GM19328 (cell line): Measurements from ENCODE around the gene CUTA.

Source experiments
- ATAC-seq: cut with Tn5 transposase; IDR thresholded peaks from one replicate; pipeline ENCODE4 v1.9.1; 2021; ENCODE audit warnings: mild to moderate bottlenecking, moderate library complexity; ENCODE audit not compliant: unreplicated experiment

The CUTA gene, protein sequence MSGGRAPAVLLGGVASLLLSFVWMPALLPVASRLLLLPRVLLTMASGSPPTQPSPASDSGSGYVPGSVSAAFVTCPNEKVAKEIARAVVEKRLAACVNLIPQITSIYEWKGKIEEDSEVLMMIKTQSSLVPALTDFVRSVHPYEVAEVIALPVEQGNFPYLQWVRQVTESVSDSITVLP

DNA sequence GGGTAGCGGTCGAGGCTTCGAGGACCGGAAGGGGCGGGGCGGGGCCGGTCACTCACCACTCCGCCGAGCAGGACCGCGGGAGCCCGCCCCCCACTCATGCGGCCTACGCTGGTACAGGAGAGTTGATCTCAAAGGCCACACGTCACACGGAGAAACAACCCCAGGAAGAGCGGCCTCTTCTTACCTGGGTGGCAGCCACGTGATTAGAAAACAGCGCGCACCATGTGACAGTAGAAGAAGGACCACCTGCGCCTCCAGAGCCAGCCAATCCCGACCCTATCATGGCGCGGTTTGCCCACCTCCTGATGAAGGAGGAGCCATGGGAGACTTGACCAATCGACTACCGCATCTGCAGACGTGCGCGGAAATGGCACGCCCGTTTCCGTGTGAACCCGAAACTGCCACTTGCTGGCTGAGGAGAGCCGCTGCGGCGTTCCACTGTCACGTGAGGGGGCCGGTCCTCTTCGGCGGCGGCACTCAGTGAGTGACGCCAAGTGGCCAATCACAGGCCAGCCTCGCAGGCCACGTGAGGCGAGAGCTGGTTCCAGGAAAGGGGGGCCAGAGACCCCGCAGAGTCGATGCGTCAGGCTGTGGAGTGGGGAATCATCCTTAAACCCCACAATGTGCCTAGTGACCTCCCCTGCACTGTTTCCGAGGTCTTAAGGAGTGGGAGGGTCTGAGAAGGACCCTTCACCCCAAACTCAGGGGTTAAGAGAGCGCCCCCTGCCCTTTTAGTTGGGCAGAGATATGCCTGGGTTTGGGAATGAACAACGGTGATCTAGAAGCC is at the start of gene CUTA:
TSS of gene CUTA (minus strand) at position 205 of the 787 bp plus-strand sequence. CDS start at position 98, 107 bp downstream.
- peak; percentile 86 for ATAC-seq

DNA sequence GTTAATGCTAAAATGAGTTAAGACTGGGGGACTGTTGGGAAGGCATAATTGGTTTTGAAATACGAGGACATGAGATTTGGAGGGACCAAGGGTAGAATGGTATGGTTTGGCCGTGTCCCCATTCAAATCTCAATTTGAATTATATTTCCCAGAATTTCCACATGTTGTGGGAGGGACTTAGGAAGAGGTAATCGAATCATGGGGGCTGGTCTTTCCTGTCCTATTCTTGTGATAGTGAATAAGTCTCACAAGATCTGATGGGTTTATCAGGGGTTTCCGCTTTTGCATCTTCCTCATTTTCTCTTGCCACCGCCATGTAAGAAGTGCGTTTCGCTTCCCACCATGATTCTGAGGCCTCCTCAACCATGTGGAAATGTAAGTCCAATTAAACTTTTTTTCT is 49.2 kb upstream of the CUTA start:
- no peak for ATAC-seq

DNA sequence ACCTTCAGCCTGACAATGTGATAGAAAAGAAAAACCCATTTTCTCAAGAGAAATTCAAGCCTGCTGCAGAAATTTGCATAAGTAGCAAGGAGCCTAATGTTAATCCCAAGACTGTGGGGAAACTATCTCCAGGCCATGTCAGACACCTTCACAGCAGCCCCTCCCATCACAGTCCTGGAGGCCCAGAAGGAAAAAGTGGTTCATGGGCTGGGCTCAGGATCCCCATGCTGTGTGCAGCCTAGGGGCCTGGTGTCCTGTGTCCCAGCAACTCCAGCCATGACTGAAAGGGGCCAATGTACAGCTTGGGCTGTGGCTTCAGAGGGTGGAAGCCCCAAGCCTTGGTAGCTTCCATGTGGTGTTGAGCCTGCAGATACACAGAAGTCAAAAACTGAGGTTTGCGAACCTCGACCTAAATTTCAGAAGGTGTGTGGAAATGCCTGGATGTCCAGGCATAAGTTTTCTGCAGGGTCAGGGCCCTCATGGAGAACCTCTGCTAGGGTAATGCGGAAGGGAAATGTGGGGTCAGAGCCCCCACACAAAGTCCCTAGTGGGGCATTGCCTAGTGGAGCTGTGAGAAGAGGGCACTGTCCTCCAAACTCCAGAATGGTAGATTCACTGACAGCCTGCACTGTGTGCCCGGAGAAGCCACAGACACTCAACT is 48.3 kb upstream of the CUTA start:
- no peak for ATAC-seq

DNA sequence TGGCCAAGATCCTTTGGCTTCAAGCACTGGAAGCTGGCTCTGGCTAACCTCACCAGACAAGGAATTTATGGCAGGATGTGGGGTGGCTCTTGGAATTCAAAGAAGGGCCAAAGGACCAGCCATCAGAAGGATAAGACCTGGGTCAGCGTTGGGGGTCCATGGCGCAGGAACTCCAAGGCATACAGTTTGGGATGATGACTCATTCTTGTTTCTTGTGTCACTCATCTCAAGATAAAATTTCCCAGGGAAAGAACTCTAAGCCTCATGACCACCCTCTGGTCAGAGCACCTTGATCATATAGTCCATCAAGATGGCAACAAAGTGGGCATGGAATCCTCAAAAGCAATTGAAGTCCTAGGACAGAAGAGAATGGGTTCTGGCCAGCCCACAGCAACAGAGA is 41.3 kb upstream of the CUTA start:
- no peak for ATAC-seq

DNA sequence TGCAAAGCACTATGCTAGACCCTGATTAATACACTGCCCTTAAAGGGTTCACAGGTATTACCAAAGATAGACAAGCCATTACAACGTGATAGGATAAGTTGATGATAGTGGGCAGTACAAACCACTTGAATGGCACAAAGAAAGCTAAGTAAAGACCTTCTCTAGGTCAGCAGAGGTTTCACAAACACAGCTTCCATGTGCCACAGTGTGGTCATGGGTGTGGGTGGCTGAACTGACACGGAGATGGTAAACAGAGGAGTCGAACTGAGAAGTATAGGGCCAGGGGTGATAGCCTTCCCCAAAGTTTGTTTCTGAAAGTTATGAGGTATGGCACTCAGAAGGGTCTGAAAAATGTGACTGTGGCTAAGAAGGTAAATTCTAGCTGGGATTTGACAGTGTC is 40.8 kb upstream of the CUTA start:
- no peak for ATAC-seq

DNA sequence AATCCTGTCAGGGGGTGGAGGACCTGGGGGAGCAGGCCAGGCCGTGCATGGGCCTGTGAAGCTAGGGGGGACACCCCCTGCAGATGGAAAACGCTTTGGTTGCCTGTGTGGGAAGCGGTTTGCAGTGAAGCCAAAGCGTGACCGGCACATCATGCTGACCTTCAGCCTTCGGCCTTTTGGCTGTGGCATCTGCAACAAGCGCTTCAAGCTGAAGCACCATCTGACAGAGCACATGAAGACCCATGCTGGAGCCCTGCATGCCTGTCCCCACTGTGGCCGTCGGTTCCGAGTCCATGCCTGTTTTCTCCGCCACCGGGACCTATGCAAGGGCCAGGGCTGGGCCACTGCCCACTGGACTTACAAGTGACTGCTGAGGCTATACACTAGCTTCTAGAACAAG is 38.2 kb upstream of the CUTA start:
- no peak for ATAC-seq

DNA sequence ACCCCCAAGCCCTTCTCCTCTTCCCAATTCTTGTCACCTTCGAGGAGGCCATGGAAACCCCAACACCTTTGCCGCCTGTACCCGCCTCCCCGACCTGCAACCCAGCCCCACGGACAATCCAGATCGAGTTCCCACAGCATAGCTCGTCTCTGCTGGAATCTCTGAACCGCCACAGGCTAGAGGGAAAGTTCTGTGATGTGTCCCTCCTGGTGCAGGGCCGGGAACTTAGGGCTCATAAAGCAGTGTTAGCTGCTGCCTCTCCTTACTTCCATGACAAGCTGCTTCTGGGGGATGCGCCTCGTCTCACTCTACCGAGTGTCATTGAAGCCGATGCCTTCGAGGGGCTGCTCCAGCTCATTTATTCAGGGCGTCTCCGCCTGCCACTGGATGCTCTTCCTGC is 37.1 kb upstream of the CUTA start:
- no peak for ATAC-seq

DNA sequence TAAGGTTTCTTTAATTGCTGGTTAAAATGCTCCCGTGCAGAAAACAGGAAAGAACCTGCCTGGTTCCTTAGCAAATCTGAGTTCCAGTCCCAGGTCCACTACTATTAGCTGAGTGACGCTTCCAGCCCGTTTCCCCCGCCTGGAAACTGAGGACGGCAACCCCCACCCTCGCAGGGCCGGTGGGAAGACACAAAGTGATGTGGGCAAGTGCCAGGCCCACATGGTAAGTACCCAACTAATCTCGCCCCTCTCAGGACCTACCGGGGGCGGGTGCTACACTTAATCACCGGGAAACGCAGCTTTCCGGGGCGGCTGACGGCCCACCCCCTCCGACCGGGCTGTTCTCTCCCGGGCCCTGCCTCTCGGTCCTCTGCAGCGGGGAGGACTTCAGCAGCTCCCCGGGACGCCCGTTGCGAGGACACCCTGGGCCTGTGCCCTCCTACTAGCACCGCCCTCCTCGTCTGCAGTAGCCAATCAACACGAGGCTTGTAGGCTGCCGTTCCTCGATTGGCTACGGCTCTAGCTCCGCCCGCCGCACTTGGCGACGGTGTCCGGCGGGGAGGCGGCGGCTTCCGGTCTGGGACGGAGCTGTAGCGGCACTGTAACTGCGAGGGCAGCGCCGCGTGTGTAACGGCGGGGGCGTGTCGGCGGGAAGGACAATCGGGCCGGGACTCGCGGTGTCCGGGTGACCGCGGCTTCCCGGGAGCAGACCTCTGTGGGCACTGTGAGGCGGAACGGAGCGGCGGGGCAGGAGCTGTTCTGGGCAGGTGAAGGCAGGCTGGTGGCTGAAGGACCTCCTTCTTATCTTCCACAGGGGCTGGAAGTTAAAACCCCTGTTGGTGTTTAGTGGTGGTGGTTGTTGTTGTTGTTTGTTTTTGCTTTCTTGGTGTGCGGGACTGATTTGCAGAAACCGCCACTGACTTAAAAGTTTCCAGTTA is 36.4 kb upstream of the CUTA start, which contains the start of gene ZBTB9:
TSS of gene ZBTB9 (plus strand) at position 568 of the 938 bp plus-strand sequence. CDS start 525 bp downstream, outside the sequence.
- peak; percentile 99 for ATAC-seq

DNA sequence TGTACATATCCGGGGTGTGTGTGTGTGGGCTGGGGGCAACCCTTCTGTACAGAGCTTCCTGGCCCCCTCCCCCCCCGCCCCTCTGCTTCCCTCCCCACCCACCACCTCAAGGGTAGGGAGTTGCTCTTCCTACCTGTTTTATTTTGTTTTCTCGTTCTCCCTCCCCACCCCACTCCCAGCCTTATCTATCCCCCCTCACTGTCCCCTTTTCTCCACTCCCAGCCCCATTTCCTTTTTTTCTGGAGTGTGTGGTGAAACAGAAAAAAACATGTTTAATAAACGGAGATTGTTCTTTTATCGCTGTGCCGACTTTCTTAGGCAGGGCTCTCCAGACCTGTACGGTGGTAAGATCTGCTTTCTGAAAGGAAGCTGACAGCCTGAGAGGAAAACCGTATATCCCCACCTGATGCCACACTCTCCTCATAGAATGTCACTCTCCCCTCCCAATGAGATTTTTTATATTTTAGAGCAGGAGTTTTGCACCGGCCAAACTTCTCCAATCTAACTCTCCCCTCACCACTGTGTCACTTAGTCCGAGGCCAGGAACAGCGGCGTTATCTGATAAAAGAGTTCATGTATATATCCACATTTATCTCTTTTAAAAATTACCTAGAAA is 35.6 kb upstream of the CUTA start:
- ATAC-seq: no peak

DNA sequence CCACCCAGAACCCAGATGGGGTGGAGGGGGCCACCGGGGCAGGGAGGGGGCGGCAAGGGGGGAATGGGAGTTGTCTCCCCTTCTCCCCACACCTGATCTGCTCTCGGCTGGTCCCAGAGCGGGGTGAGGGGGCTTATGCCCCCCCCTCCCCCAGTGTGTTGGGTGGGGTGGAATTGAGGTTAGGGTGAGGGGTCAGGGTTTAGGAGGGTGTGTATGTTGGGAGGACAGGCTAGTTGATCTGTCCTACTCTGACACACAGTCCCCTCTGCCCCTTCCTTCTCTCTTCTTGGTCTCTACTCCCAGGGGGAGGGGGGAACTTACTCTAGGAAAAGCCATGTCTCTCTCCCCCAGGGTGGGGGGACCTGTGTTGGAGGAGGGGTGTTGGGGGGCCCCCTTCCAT is 34.6 kb upstream of the CUTA start:
- ATAC-seq: no peak

DNA sequence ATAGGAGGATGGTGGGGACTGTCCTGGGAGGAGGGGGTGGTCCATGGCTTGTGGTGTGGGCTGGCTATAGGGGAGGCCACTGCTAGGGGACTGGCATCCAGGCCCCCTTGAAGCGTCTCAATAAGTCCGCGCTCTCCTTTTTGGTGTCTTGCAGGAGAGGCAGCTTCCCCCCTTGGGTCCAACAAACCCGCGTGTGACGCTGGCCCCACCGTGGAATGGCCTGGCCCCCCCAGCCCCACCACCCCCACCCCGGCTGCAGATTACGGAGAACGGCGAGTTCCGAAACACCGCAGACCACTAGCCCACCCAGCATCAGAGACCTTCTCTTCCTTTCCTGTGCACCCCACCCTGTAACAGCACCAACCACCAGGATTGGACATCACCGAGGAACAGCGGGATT is 33.7 kb upstream of the CUTA start:
- ATAC-seq: no peak

DNA sequence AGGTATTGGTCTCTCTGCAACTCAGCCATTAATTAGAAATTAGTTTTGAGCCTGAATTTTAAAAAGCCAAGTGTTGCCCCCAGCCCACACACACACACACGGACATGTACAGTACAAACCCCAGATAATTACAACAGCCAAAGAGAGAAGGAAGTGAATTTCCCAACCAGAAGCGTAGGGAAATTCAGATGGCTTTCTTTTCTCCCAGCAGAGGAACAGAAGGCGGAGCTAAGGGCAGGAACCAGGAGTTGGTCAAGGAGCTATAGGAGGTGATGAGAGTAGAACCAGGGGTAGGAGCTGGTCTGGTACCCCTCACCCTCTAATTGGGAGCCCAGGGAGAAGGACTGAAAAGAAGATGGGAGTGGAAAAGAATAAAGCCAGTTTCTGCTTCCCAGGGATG is 32.5 kb upstream of the CUTA start:
- no peak for ATAC-seq

DNA sequence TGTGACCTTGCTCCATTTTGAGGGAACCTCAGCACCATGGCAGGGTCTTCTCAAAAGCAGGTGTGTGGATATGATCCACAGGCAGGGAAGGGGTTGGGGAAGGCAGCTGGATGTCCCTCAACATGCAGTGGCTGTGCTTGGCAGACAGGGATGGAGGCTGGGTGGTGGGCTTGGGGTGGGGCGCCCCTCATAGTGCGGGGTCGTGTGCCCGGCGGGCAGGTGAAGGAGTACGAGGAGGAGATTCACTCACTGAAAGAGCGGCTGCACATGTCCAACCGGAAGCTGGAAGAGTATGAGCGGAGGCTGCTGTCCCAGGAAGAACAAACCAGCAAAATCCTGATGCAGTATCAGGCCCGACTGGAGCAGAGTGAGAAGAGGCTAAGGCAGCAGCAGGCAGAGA is 28.4 kb upstream of the CUTA start:
- ATAC-seq: no peak

DNA sequence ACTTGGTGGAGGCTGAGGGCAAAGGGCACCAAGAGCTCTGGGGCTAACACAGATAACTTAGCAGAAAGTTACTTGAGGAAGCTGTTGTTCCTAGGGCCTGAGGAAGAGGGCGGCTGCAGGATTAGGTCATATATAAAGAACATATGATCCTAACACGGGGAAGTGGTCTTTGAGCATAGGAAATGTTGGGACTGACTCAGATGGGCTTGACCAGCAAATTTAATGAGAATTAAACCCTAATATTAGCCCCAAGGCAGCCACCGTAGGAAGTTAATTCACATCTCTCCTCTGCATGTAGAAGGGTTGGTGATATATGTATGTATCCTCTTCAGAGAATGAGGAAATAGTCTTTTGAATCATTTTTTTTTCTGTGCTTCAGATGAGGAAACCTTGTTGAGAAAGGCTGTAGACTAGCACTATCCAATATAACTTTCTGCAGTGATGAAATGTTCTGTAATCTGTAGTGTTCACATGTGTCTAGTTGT is 27.3 kb upstream of the CUTA start:
- no peak for ATAC-seq

DNA sequence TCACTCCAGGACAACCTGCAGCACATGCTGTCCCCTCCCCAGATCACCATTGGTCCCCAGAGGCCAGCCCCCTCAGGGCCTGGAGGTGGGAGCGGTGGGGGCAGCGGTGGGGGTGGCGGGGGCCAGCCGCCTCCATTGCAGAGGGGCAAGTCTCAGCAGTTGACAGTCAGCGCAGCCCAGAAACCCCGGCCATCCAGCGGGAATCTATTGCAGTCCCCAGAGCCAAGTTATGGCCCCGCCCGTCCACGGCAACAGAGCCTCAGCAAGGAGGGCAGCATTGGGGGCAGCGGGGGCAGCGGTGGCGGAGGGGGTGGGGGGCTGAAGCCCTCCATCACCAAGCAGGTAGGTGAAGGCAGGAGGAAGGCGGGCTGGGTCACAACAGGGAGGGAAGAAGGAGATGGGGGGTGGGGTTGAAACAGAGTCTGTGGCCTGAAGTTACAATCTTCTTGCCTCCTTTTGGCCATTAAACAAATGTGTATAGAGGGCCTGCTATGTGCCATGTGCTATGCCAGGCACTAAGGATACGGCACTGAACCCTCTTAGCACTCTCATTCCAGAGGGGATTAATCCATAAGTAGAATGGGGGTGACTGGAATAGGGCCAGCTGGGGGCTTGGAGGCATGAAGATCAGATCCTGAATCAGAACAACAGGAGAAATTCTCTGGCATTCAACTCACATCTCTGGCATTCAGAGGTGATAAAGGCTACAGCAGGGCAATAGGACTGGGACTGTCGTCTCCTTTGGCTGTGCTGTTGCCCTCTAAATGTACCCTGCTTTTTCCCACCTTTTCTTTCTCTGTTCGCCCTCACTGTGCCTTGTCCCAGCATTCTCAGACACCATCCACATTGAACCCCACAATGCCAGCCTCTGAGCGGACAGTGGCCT is 26.0 kb upstream of the CUTA start:
- no peak for ATAC-seq

DNA sequence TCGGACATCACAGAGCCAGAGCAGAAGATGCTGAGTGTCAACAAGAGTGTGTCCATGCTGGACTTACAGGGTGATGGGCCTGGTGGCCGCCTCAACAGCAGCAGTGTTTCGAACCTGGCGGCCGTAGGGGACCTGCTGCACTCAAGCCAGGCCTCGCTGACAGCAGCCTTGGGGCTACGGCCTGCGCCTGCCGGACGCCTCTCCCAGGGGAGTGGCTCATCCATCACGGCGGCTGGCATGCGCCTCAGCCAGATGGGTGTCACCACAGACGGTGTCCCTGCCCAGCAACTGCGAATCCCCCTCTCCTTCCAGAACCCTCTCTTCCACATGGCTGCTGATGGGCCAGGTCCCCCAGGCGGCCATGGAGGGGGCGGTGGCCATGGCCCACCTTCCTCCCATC is 25.1 kb upstream of the CUTA start:
- ATAC-seq: no peak

DNA sequence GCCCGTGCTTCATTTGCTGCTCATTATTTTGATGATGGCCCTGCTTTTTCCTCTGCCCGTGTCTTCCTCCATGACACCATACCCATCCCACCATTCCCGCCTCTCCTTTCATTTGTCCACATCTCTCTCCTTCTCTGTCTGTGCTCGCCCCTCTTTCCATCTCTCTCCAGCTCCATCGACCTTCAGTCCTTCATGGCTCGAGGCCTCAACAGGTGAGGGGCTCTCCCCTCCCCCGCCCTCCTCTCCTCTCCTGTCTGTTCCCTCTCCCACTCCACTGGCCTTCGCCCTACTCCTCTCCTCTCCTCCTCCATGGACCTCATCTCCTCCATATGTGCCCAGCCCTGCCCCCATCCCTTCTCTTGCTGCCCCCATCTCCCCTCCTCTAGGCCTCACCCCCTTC is 24.4 kb upstream of the CUTA start:
- ATAC-seq: no peak

DNA sequence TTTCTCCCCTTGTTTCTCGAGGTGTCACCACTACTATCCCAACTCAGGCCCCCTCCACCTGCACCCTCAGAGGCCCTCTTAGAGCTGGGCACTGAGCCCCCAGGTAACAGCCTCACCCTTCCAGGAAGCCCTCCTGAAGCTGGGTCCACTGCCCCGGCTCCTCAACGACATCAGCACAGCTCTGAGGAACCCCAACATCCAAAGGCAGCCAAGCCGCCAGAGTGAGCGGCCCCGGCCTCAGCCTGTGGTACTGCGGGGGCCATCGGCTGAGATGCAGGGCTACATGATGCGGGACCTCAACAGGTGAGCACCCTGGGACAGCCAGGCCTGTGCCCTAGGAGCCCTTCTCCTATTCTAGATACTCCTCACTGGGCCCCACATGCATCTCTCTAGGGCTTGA is 23.6 kb upstream of the CUTA start:
- ATAC-seq: no peak

DNA sequence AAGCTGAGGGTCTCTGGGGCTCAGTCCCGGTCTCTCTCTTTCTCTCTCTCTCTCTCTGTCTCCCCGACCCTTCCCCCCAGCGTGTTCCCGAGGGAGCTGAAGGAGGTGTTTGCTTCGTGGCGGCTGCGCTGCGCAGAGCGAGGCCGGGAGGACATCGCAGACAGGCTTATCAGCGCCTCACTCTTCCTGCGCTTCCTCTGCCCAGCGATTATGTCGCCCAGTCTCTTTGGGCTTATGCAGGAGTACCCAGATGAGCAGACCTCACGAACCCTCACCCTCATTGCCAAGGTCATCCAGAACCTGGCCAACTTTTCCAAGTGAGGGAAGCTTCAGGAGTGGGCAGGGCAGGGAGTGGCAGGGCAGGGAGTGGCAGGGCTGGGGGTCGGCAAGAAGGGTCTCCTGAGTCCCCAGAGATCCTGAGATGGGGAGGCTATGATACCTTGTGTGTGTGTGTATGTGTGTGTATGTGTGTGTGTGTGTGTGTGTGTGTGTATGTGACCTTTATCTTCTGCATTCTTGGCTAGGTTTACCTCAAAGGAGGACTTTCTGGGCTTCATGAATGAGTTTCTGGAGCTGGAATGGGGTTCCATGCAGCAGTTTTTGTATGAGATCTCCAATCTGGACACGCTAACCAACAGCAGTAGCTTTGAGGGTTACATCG is 22.9 kb upstream of the CUTA start:
- no peak for ATAC-seq
